Adrenal gland (tissue), 12 donors: ENCODE data around the gene ZBP1. TPM values are rescaled to one million over a fixed set of nuclear protein-coding genes. Genes with fewer than 3 reads are reported as not detected.

ENCODE experiments used
- DNase-seq, 7 donors: peaks; one replicate each; pipeline ENCODE4 v3.0.0-alpha.2; 2019 to 2020
- H3K27ac ChIP-seq, 5 donors: fragments of 200-600 bp; sonication (generic) in 4 of 5; 1 replicate in 3 of 5; 2 replicates in 2 of 5; pipeline versions ENCODE4 v1.5.1 to v1.8.0; 2016 to 2020; ENCODE audit warnings: mild to moderate bottlenecking in 1 of 5
- H3K27me3 ChIP-seq: fragments of 200-600 bp; 2 replicates; pipeline ENCODE4 v1.8.0; 2021
- H3K36me3 ChIP-seq, 2 donors: fragments of 200-600 bp; replicated peaks in 1 of 2; 1 replicate in 1 of 2; 2 replicates in 1 of 2; pipeline versions ENCODE4 v1.5.1 to v1.8.0; 2018 to 2022
- H3K4me1 ChIP-seq, 2 donors: fragments of 200-600 bp; replicated peaks in 1 of 2; 1 replicate in 1 of 2; 2 replicates in 1 of 2; pipeline versions ENCODE4 v1.5.1 to v1.8.0; 2018 to 2021
- H3K4me3 ChIP-seq, 4 donors: fragments of 200-600 bp; sonication (generic) in 3 of 4; one replicate each; pipeline ENCODE4 v1.5.1; 2016 to 2018
- H3K9me3 ChIP-seq, 3 donors: fragments of 200-600 bp; sonication (generic) in 1 of 3; replicated peaks in 1 of 3; 1 replicate in 2 of 3; 2 replicates in 1 of 3; pipeline versions ENCODE4 v1.5.1 to v1.8.0; 2016 to 2021
- CTCF ChIP-seq, 6 experiments: fragments of 450-650 bp in 4 of 6; fragments of 200-600 bp in 2 of 6; sonication (generic) in 1 of 6; IDR thresholded peaks; 1 replicate in 5 of 6; 2 replicates in 1 of 6; pipeline versions ENCODE4 v1.5.1 to v1.8.0; 2016 to 2021; ENCODE audit warnings: antibody characterized with exemption in 6 of 6, mild to moderate bottlenecking in 2 of 6, moderate library complexity in 1 of 6
- POLR2A ChIP-seq, 2 donors: fragments of 450-650 bp; IDR thresholded peaks; one replicate each; pipeline ENCODE4 v1.6.1; 2017; ENCODE audit warnings: antibody characterized with exemption in 2 of 2, mild to moderate bottlenecking in 2 of 2, moderate library complexity in 1 of 2
- WGBS, 4 donors: extraction: QIAGEN DNeasy Blood & Tissue Kit in 2 of 4; methylation state at CpG; one replicate each; pipeline versions ENCODE4 v1.1.5 to v1.1.7; 2013 to 2017; 5-methylcytosine and 5-hydroxymethylcytosine counted together
- intact Hi-C, 2 donors: fragments of 100-400 bp; cut with DNase I; formaldehyde crosslinking; loops; one replicate each; pipeline versions ENCODE4 v1.14.1 to v1.15.0; 2022 to 2023
- polyA plus RNA-seq, 3 donors: library from polyadenylated mRNA; stranded (reverse); fragments of 200-250 nt in 2 of 3; fragments of 350-450 nt in 1 of 3; fragmentation: Illumina TruSeq in 1 of 3; extraction: RNeasy Lipid Tissue Mini Kit (QIAGEN cat#74804) in 1 of 3; gene quantifications; one replicate each; pipeline ENCODE4 v1.2.3, GENCODE V29; 2013 to 2014
- total RNA-seq, 9 donors: library from RNA; depleted of rRNA in 4 of 9; stranded (reverse); fragments of >200 nt in 4 of 9; fragments of 120-200 nt in 1 of 9; fragmentation: NEBNext Ultra II Directional in 1 of 9; extraction: Animal tissue kit (Norgen Biotek cat#: 25700) in 1 of 9; gene quantifications; one replicate each; pipeline versions ENCODE4 v1.1.0 to v1.2.4, GENCODE V29; 2013 to 2023
- donor health status: healthy with polysubstance abuse.
- donor health status: Bipolar disorder and iron deficiency.
- donor health status: DM: yes; HTN: yes; CAD: no.
- donor health status: DM: no; HTN: no; CAD: no.
- donor health status: DM: no; HTN: no; CAD: no.
- donor health status: DM: yes; HTN: yes; CAD: no.

ZBP1 gene
- total and polyA plus RNA-seq, 12 donors = 0.14 to 2.9 (median 0.68) TPM; not detected in 3

- Histone ChIP-seq H3K27ac (no peak overlapping the region), H3K9me3 (no peaks in the 10 kb centered on the region), H3K36me3 (no peaks in the 10 kb centered on the region), H3K4me3 (no peak overlapping the region), H3K4me1 (no peaks in the 10 kb centered on the region), H3K27me3 (no peaks in the 10 kb centered on the region)
- no peak for TF ChIP-seq CTCF (IDR thresholded peaks at IDR 0.05)
- TF ChIP-seq POLR2A (IDR thresholded peaks at IDR 0.05) = no peak
- intact Hi-C loops = loop anchor here (2.0 to 10.0 kb wide), 3 partner anchors 77 to 207 kb away; no protein-coding TSS in a partner anchor
- DNase-seq = no peak
- WGBS, 4 donors = 72 to 87% (median 85%) methylated on average over 11 to 15 of the region's 15 CpGs
These were observed 28.7 kb downstream of the ZBP1 start for GRCh38 chr20:57591289-57592229.

GRCh38 chr20:57590485-57591288 lies 29.5 kb downstream of the ZBP1 start:
- no peak overlapping the region for H3K4me3 ChIP-seq
- intact Hi-C loops = loop anchor here (5.0 to 10.0 kb wide), 2 partner anchors 78 to 206 kb away; no protein-coding TSS in a partner anchor
- no peak for TF ChIP-seq CTCF (IDR thresholded peaks at IDR 0.05)
- TF ChIP-seq POLR2A (IDR thresholded peaks at IDR 0.05) = no peak
- H3K36me3 ChIP-seq = no peaks in the 10 kb centered on the region
- WGBS, 4 donors = 89 to 93% (median 91%) methylated on average over 18 of the region's 18 CpGs
- no peaks in the 10 kb centered on the region for H3K9me3 ChIP-seq
- DNase-seq = no peak
- H3K27me3 ChIP-seq = no peaks in the 10 kb centered on the region
- no peaks in the 10 kb centered on the region for H3K4me1 ChIP-seq
- H3K27ac ChIP-seq = no peak overlapping the region

- TF ChIP-seq POLR2A (IDR thresholded peaks at IDR 0.05) (no peak), CTCF (IDR thresholded peaks at IDR 0.05) (no peak)
- no peak overlapping the region for H3K27ac ChIP-seq
- no peak overlapping the region for H3K4me3 ChIP-seq
- no peaks in the 10 kb centered on the region for H3K4me1 ChIP-seq
- intact Hi-C loops = loop anchor here (5.0 to 10.0 kb wide), 2 partner anchors 78 to 205 kb away; no protein-coding TSS in a partner anchor
- H3K36me3 ChIP-seq = no peaks in the 10 kb centered on the region
- H3K27me3 ChIP-seq = no peaks in the 10 kb centered on the region
- no peaks in the 10 kb centered on the region for H3K9me3 ChIP-seq
- 70 to 85% (median 78%) methylated on average over 13 to 16 of the region's 16 CpGs for WGBS, 4 donors
- DNase-seq = no peak
These were observed 30.3 kb downstream of the ZBP1 start for GRCh38 chr20:57589728-57590484.
